Ishikawa (cell line): ENCODE data around the gene WNK2.

Experiments used
- REST ChIP-seq: IDR thresholded peaks from 2 replicates; pipeline ENCODE4 v1.6.1; 2012; ENCODE audit warnings: low read depth, mild to moderate bottlenecking
- TEAD4 ChIP-seq: IDR thresholded peaks from 2 replicates; pipeline ENCODE4 v1.6.1; 2012
- YY1 ChIP-seq: IDR thresholded peaks from 2 replicates; pipeline ENCODE4 v1.6.1; 2012; ENCODE audit warnings: low read depth

GRCh38 chr9:93240891-93241334, 57.0 kb downstream of the WNK2 start:
- TF ChIP-seq YY1 = no peak
- no peak for TF ChIP-seq REST
- no peak for TF ChIP-seq TEAD4
